ENCODE measurements around the gene GMFB.

DNA sequence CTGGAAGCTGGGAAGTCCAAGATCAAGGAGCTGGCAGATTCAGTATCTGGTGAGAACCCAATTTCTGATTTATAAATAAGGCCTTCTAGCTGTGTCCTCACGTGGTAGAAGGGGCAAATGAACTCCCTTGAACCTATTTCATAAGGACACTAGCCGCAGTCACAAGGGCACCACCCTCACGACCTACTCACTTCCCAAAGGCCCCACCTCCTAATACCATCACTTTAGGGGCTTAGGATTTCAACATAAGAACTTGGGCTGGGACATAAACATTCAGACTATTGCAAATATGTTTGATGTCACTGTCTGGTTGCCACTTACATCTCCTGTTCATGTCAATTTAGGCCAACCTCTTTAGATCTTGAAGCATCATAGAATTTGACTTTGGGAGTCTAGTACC is 36.8 kb downstream of the GMFB start:
- no peak for TF ChIP-seq POU2F2 (IDR thresholded peaks at IDR 0.05; ENCODE audit: borderline replicate concordance, low read depth, low read length)
- TF ChIP-seq, protein P1, sequence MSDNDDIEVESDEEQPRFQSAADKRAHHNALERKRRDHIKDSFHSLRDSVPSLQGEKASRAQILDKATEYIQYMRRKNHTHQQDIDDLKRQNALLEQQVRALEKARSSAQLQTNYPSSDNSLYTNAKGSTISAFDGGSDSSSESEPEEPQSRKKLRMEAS (IDR thresholded peaks at IDR 0.05; ENCODE audit: low read depth, low read length): no peak
- TF ChIP-seq, protein P2, sequence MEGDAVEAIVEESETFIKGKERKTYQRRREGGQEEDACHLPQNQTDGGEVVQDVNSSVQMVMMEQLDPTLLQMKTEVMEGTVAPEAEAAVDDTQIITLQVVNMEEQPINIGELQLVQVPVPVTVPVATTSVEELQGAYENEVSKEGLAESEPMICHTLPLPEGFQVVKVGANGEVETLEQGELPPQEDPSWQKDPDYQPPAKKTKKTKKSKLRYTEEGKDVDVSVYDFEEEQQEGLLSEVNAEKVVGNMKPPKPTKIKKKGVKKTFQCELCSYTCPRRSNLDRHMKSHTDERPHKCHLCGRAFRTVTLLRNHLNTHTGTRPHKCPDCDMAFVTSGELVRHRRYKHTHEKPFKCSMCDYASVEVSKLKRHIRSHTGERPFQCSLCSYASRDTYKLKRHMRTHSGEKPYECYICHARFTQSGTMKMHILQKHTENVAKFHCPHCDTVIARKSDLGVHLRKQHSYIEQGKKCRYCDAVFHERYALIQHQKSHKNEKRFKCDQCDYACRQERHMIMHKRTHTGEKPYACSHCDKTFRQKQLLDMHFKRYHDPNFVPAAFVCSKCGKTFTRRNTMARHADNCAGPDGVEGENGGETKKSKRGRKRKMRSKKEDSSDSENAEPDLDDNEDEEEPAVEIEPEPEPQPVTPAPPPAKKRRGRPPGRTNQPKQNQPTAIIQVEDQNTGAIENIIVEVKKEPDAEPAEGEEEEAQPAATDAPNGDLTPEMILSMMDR (IDR thresholded peaks at IDR 0.05 in 2 of 3, conservative IDR thresholded peaks at IDR 0.05 in 1 of 3; ENCODE audit: control insufficient read depth in 2 of 3, extremely low read depth in 1 of 3, insufficient read depth in 1 of 3, low read depth in 3 of 3, low read length in 3 of 3): no peak
- TF ChIP-seq SIX5 (IDR thresholded peaks at IDR 0.05; ENCODE audit: low read depth, low read length, severe bottlenecking): no peak
- TF ChIP-seq POLR2A (IDR thresholded peaks at IDR 0.05; ENCODE audit: low read depth, low read length): no peak
- TF ChIP-seq, protein P3, sequence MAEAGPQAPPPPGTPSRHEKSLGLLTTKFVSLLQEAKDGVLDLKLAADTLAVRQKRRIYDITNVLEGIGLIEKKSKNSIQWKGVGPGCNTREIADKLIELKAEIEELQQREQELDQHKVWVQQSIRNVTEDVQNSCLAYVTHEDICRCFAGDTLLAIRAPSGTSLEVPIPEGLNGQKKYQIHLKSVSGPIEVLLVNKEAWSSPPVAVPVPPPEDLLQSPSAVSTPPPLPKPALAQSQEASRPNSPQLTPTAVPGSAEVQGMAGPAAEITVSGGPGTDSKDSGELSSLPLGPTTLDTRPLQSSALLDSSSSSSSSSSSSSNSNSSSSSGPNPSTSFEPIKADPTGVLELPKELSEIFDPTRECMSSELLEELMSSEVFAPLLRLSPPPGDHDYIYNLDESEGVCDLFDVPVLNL (IDR thresholded peaks at IDR 0.05; ENCODE audit: low read depth, low read length): no peak
- TF ChIP-seq, protein P4, sequence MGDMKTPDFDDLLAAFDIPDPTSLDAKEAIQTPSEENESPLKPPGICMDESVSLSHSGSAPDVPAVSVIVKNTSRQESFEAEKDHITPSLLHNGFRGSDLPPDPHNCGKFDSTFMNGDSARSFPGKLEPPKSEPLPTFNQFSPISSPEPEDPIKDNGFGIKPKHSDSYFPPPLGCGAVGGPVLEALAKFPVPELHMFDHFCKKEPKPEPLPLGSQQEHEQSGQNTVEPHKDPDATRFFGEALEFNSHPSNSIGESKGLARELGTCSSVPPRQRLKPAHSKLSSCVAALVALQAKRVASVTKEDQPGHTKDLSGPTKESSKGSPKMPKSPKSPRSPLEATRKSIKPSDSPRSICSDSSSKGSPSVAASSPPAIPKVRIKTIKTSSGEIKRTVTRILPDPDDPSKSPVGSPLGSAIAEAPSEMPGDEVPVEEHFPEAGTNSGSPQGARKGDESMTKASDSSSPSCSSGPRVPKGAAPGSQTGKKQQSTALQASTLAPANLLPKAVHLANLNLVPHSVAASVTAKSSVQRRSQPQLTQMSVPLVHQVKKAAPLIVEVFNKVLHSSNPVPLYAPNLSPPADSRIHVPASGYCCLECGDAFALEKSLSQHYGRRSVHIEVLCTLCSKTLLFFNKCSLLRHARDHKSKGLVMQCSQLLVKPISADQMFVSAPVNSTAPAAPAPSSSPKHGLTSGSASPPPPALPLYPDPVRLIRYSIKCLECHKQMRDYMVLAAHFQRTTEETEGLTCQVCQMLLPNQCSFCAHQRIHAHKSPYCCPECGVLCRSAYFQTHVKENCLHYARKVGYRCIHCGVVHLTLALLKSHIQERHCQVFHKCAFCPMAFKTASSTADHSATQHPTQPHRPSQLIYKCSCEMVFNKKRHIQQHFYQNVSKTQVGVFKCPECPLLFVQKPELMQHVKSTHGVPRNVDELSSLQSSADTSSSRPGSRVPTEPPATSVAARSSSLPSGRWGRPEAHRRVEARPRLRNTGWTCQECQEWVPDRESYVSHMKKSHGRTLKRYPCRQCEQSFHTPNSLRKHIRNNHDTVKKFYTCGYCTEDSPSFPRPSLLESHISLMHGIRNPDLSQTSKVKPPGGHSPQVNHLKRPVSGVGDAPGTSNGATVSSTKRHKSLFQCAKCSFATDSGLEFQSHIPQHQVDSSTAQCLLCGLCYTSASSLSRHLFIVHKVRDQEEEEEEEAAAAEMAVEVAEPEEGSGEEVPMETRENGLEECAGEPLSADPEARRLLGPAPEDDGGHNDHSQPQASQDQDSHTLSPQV (IDR thresholded peaks at IDR 0.05): no peak
